ENCODE measurements around the gene PSTPIP1. TPM values are rescaled to one million over a fixed set of nuclear protein-coding genes. Genes with fewer than 3 reads are reported as not detected.
A peak's percentile ranks its signal among the peaks of the same experiment; 100 is the strongest.

The PSTPIP1 gene
- total RNA-seq, 1 experiment from 2014 or later, result 1.5 TPM

GRCh38 chr15:76962337-76963013 lies 32.5 kb upstream of the PSTPIP1 start:
- DNase-seq (ENCODE audit: low spot score) (no peak), ATAC-seq (no peak)
- no peaks in the 10 kb centered on the region for H3K36me3 Mint-ChIP-seq
- peaks cover 15% of the 10 kb centered on the region for H3K4me1 Mint-ChIP-seq
- TF ChIP-seq E2F4 (CRISPR knock-in tag; IDR thresholded peaks at IDR 0.05; ENCODE audit: borderline replicate concordance, low read depth) (no peak), FOXP1 (CRISPR knock-in tag; IDR thresholded peaks at IDR 0.05; ENCODE audit: borderline replicate concordance) (no peak)
- ChIA-PET CTCF (interaction anchor here (1.6 to 3.6 kb wide), 3 partner anchors 11 to 72 kb away, joined by 3 to 23 read pairs (median 11); no protein-coding TSS in a partner anchor), POLR2A (interaction anchor here (0.6 kb wide), 1 partner anchor 227 kb away, joined by 3 read pairs; no protein-coding TSS in a partner anchor)
- H3K27me3 Mint-ChIP-seq (ENCODE audit: low read depth), result no peaks in the 10 kb centered on the region
- no peaks in the 10 kb centered on the region for H3K9me3 Mint-ChIP-seq
- H3K27ac Mint-ChIP-seq, result no peak overlapping the region
- no peak overlapping the region for H3K4me3 Mint-ChIP-seq

- H3K9me3 Mint-ChIP-seq, result no peaks in the 10 kb centered on the region
- peaks cover 15% of the 10 kb centered on the region for H3K4me1 Mint-ChIP-seq
- no peak for TF ChIP-seq ZNF396 (CRISPR knock-in tag; IDR thresholded peaks at IDR 0.05; ENCODE audit: borderline replicate concordance)
- no peak for TF ChIP-seq FOXK1 (CRISPR knock-in tag; IDR thresholded peaks at IDR 0.05)
- no peak for TF ChIP-seq STAT6 (CRISPR knock-in tag; conservative IDR thresholded peaks at IDR 0.05; ENCODE audit: low read depth)
- no peak for TF ChIP-seq E2F5 (CRISPR knock-in tag; IDR thresholded peaks at IDR 0.05)
- TF ChIP-seq EMX1 (CRISPR knock-in tag; IDR thresholded peaks at IDR 0.05), result no peak
- TF ChIP-seq CBFB (CRISPR knock-in tag; IDR thresholded peaks at IDR 0.05; ENCODE audit: low read depth), result no peak
- TF ChIP-seq ZNF263 (CRISPR knock-in tag; IDR thresholded peaks at IDR 0.05; ENCODE audit: low read depth), result no peak
- no peak for TF ChIP-seq ZNF121 (CRISPR knock-in tag; IDR thresholded peaks at IDR 0.05)
- TF ChIP-seq PRDM15 (CRISPR knock-in tag; IDR thresholded peaks at IDR 0.05), result no peak
- no peak for TF ChIP-seq ZNF281 (CRISPR knock-in tag; IDR thresholded peaks at IDR 0.05)
- TF ChIP-seq ZNF671 (CRISPR knock-in tag; IDR thresholded peaks at IDR 0.05), result no peak
- no peak for TF ChIP-seq NR1H2 (CRISPR knock-in tag; IDR thresholded peaks at IDR 0.05)
- no peak for TF ChIP-seq USF2 (CRISPR knock-in tag; IDR thresholded peaks at IDR 0.05)
- CTCF ChIA-PET, result interaction anchor here (1.0 to 3.0 kb wide), 3 partner anchors 10 to 231 kb away, joined by 3 to 23 read pairs (median 3); no protein-coding TSS in a partner anchor
- peak; percentile 85 for ATAC-seq
- no peaks in the 10 kb centered on the region for H3K36me3 Mint-ChIP-seq
- H3K27ac Mint-ChIP-seq, result no peak overlapping the region
- H3K4me3 Mint-ChIP-seq, result no peak overlapping the region
- POLR2A ChIA-PET, result no interaction called here
- H3K27me3 Mint-ChIP-seq (ENCODE audit: low read depth), result no peaks in the 10 kb centered on the region
- DNase-seq (ENCODE audit: low spot score), result peak; percentile 32
Measured at GRCh38 chr15:76963596-76963995, 31.3 kb upstream of the PSTPIP1 start.

Data from WTC11 (cell line).